Activated B cell treated with CpG ODN at 0.5 μM for 24 hours (primary cell): ENCODE data around the gene NHSL1. TPM values are rescaled to one million over a fixed set of nuclear protein-coding genes. Genes with fewer than 3 reads are reported as not detected.

Experiments used
- ATAC-seq: fragments of 200-7000 bp; cut with Tn5 transposase; one replicate; pipeline ENCODE4 v1.10.0; 2021; ENCODE audit warnings: low read depth, mild to moderate bottlenecking, moderate library complexity
- CTCF ChIA-PET: fragments of 350-600 bp; sonication (Branson Sonifier 250); formaldehyde crosslinking; loops from one replicate; lab custom pipeline; 2021; ENCODE audit warnings: antibody characterized with exemption; lab: Charles Lee
- POLR2A ChIA-PET: fragments of 350-600 bp; sonication (Branson Sonifier 250); formaldehyde crosslinking; loops from one replicate; lab custom pipeline; 2021; ENCODE audit warnings: antibody characterized with exemption; lab: Charles Lee
- DNase-seq: peaks from one replicate; pipeline ENCODE4 v3.0.0; 2022
- H3K27ac Mint-ChIP-seq: one replicate; pipeline ENCODE4 v1.8.0; 2020; ENCODE audit warnings: mixed read lengths
- H3K27me3 Mint-ChIP-seq: one replicate; pipeline ENCODE4 v1.8.0; 2021; ENCODE audit warnings: mixed read lengths
- H3K36me3 Mint-ChIP-seq: one replicate; pipeline ENCODE4 v1.8.0; 2021; ENCODE audit warnings: low read depth, mixed read lengths
- H3K4me1 Mint-ChIP-seq: one replicate; pipeline ENCODE4 v1.8.0; 2021; ENCODE audit warnings: mixed read lengths
- H3K4me3 Mint-ChIP-seq: one replicate; pipeline ENCODE4 v1.8.0; 2020; ENCODE audit warnings: mild to moderate bottlenecking, mixed read lengths
- H3K9me3 Mint-ChIP-seq: one replicate; pipeline ENCODE4 v1.8.0; 2020; ENCODE audit warnings: mixed read lengths
- intact Hi-C: fragments of 100-400 bp; cut with micrococcal nuclease; formaldehyde crosslinking; loops from one replicate; pipeline ENCODE4 v1.15.1; 2024
- total RNA-seq: library from RNA; stranded (reverse); gene quantifications from 2 replicates; pipeline ENCODE4 v1.2.3, GENCODE V29; 2022
- TF ChIP-seq, protein P1 (sequence below): fragments of 200-600 bp; IDR thresholded peaks from one replicate; pipeline ENCODE4 v1.8.0; 2022; ENCODE audit warnings: antibody characterized with exemption, mild to moderate bottlenecking

The NHSL1 gene
- total RNA-seq, 1 donor from 2014 or later: 1.4 TPM

DNA sequence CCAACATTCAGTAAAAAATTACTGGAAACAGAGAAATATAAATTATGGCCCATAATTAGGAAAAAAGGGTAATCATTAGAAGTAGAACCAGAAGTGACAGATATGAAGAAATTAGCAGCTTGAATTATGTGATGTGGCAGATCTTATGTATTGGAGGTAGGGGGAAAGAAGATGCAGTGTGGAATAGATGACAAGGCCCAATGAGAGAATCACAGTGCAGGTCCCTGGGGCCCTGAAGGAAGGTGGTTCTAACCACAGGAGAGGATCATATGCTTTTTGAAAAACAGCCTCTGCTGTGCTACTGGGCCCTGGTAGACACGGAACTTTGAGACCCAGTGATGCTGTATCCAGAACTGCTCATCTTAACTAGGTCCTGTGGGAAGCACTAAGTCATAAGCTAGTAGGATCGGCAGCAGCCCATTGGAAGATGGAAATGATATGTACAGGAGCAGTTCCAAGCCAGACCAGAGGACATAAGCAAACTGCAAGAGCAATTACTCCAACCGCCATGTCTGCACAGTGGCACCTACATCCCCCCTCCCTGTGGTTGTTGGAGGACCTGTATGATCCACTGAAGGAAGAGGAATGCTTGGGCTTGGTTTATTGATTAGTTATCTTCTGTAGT is 81.1 kb downstream of the NHSL1 start:
- ChIA-PET CTCF (interaction anchor here (0.9 kb wide), 1 partner anchor 302 kb away, joined by 3 read pairs; no protein-coding TSS in a partner anchor), POLR2A (no interaction called here)
- H3K36me3 Mint-ChIP-seq: peaks cover 56% of the 10 kb centered on the region
- no peak for DNase-seq
- no peak for ATAC-seq
- TF ChIP-seq, protein P1, sequence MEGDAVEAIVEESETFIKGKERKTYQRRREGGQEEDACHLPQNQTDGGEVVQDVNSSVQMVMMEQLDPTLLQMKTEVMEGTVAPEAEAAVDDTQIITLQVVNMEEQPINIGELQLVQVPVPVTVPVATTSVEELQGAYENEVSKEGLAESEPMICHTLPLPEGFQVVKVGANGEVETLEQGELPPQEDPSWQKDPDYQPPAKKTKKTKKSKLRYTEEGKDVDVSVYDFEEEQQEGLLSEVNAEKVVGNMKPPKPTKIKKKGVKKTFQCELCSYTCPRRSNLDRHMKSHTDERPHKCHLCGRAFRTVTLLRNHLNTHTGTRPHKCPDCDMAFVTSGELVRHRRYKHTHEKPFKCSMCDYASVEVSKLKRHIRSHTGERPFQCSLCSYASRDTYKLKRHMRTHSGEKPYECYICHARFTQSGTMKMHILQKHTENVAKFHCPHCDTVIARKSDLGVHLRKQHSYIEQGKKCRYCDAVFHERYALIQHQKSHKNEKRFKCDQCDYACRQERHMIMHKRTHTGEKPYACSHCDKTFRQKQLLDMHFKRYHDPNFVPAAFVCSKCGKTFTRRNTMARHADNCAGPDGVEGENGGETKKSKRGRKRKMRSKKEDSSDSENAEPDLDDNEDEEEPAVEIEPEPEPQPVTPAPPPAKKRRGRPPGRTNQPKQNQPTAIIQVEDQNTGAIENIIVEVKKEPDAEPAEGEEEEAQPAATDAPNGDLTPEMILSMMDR: no peak
- no peak overlapping the region for H3K27ac Mint-ChIP-seq
- H3K4me3 Mint-ChIP-seq: no peak overlapping the region
- H3K27me3 Mint-ChIP-seq: no peaks in the 10 kb centered on the region
- H3K9me3 Mint-ChIP-seq: no peaks in the 10 kb centered on the region
- no peaks in the 10 kb centered on the region for H3K4me1 Mint-ChIP-seq
- intact Hi-C loops: no loop called here

GRCh38 chr6:138417493-138418117 is 81.7 kb downstream of the NHSL1 start:
- POLR2A ChIA-PET: no interaction called here
- H3K4me3 Mint-ChIP-seq: no peak overlapping the region

GRCh38 chr6:138416206-138416605 is 83.1 kb downstream of the NHSL1 start:
- TF ChIP-seq, protein P1: no peak
- Mint-ChIP-seq H3K4me1 (peaks cover 2% of the 10 kb centered on the region), H3K27me3 (no peaks in the 10 kb centered on the region), H3K36me3 (peaks cover 76% of the 10 kb centered on the region), H3K27ac (no peak overlapping the region), H3K4me3 (no peak overlapping the region), H3K9me3 (no peaks in the 10 kb centered on the region)
- ChIA-PET POLR2A (no interaction called here), CTCF (no interaction called here)
- intact Hi-C loops: no loop called here
- no peak for DNase-seq
- no peak for ATAC-seq

More at GRCh38 chr6:138417493-138418117, 81.7 kb downstream of the NHSL1 start:
- intact Hi-C loops: no loop called here
- Mint-ChIP-seq H3K4me1 (no peaks in the 10 kb centered on the region), H3K36me3 (peaks cover 62% of the 10 kb centered on the region), H3K27ac (no peak overlapping the region), H3K9me3 (no peaks in the 10 kb centered on the region), H3K27me3 (no peaks in the 10 kb centered on the region)
- CTCF ChIA-PET: no interaction called here
- no peak for DNase-seq
- TF ChIP-seq, protein P1: no peak
- ATAC-seq: no peak

GRCh38 chr6:138415125-138415524 is 84.2 kb downstream of the NHSL1 start:
- H3K4me1 Mint-ChIP-seq: peaks cover 4% of the 10 kb centered on the region
- no peak overlapping the region for H3K4me3 Mint-ChIP-seq
- ATAC-seq: no peak
- peaks cover 84% of the 10 kb centered on the region for H3K36me3 Mint-ChIP-seq
- no peak overlapping the region for H3K27ac Mint-ChIP-seq
- H3K27me3 Mint-ChIP-seq: no peaks in the 10 kb centered on the region
- ChIA-PET CTCF (no interaction called here), POLR2A (interaction anchor here (0.7 kb wide), 1 partner anchor 365 kb away, joined by 4 read pairs; no protein-coding TSS in a partner anchor)
- DNase-seq: no peak
- H3K9me3 Mint-ChIP-seq: no peaks in the 10 kb centered on the region
- intact Hi-C loops: no loop called here
- TF ChIP-seq, protein P1: no peak
